ENCODE results near the gene C7. TPM values are rescaled to one million over a fixed set of nuclear protein-coding genes. Genes with fewer than 3 reads are reported as not detected.

Gene C7
- total and polyA plus RNA-seq, 10 of the 15 experiments (the other 5 are each of a cell fraction or from before 2014, with no cell fraction given): 0.90 TPM; not detected in 9

GRCh38 chr5:40976041-40976440 is 66.7 kb downstream of the C7 start:
- ATAC-seq (no peak), FAIRE-seq (no peak), DNase-seq (ENCODE audit: low read depth, low spot score) (no peak)
- Histone ChIP-seq H3K79me2 (ENCODE audit: control insufficient read depth, insufficient read depth, low read length) (no peaks in the 10 kb centered on the region), H3K27ac (ENCODE audit: control insufficient read depth, insufficient read depth) (no peak overlapping the region), H3K9me3 (replicated peaks; ENCODE audit: control insufficient read depth, insufficient read depth, low read length) (no peaks in the 10 kb centered on the region), H4K20me1 (ENCODE audit: control insufficient read depth, insufficient read depth) (no peaks in the 10 kb centered on the region), H3K36me3 (ENCODE audit: control insufficient read depth in 2 of 2, insufficient read depth in 2 of 2, low read length in 1 of 2) (no peaks in the 10 kb centered on the region), H2AFZ (ENCODE audit: control insufficient read depth, low read depth, low read length) (no peak overlapping the region), H3K9ac (ENCODE audit: control insufficient read depth, insufficient read depth, low read length) (no peak overlapping the region), H3K27me3 (replicated peaks in 1 of 2; ENCODE audit: control insufficient read depth in 2 of 2, insufficient read depth in 2 of 2, low read length in 1 of 2) (no peaks in the 10 kb centered on the region; a peak in 1 of 4 replicates), H3K4me2 (ENCODE audit: control insufficient read depth, insufficient read depth) (no peak overlapping the region), H3K4me3 (no peak overlapping the region), H3K4me1 (ENCODE audit: control insufficient read depth, insufficient read depth, low read length) (no peaks in the 10 kb centered on the region)
- ChIA-PET CTCF (no interaction called here), RAD21 (ENCODE audit: unreplicated experiment) (no interaction called here), POLR2A (no interaction called here), SMC1A (ENCODE audit: uncharacterized antibody, unreplicated experiment) (no interaction called here)
- 18% methylated on average over 3 of the region's 3 CpGs for WGBS (ENCODE audit: insufficient coverage, insufficient replicate concordance, low lambda C conversion rate, missing lambda C conversion rate)
- in situ Hi-C loops (cut with MboI) (no loop called here), intact Hi-C loops (cut with micrococcal nuclease; ENCODE audit: unreplicated experiment) (no loop called here)
- no TSS peak for BruUV-seq (replicated peaks)
- TF ChIP-seq, protein P1, sequence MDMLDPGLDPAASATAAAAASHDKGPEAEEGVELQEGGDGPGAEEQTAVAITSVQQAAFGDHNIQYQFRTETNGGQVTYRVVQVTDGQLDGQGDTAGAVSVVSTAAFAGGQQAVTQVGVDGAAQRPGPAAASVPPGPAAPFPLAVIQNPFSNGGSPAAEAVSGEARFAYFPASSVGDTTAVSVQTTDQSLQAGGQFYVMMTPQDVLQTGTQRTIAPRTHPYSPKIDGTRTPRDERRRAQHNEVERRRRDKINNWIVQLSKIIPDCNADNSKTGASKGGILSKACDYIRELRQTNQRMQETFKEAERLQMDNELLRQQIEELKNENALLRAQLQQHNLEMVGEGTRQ (IDR thresholded peaks at IDR 0.05; ENCODE audit: borderline replicate concordance, low read depth, low read length): no peak
- TF ChIP-seq BACH1 (IDR thresholded peaks at IDR 0.05; ENCODE audit: borderline replicate concordance): no peak
- TF ChIP-seq ZNF24 (IDR thresholded peaks at IDR 0.05): no peak
- TF ChIP-seq RELA (IDR thresholded peaks at IDR 0.05; ENCODE audit: borderline replicate concordance, partially characterized antibody): no peak
- no peak for TF ChIP-seq E2F4 (IDR thresholded peaks at IDR 0.05; ENCODE audit: low read depth, low read length)
- TF ChIP-seq, protein P2, sequence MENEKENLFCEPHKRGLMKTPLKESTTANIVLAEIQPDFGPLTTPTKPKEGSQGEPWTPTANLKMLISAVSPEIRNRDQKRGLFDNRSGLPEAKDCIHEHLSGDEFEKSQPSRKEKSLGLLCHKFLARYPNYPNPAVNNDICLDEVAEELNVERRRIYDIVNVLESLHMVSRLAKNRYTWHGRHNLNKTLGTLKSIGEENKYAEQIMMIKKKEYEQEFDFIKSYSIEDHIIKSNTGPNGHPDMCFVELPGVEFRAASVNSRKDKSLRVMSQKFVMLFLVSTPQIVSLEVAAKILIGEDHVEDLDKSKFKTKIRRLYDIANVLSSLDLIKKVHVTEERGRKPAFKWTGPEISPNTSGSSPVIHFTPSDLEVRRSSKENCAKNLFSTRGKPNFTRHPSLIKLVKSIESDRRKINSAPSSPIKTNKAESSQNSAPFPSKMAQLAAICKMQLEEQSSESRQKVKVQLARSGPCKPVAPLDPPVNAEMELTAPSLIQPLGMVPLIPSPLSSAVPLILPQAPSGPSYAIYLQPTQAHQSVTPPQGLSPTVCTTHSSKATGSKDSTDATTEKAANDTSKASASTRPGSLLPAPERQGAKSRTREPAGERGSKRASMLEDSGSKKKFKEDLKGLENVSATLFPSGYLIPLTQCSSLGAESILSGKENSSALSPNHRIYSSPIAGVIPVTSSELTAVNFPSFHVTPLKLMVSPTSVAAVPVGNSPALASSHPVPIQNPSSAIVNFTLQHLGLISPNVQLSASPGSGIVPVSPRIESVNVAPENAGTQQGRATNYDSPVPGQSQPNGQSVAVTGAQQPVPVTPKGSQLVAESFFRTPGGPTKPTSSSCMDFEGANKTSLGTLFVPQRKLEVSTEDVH (IDR thresholded peaks at IDR 0.05; ENCODE audit: low read depth, partially characterized antibody): no peak
- no peak for TF ChIP-seq MTA2 (IDR thresholded peaks at IDR 0.05; ENCODE audit: low read depth)
- TF ChIP-seq ETV6 (conservative IDR thresholded peaks at IDR 0.05 in 1 of 2, IDR thresholded peaks at IDR 0.05 in 1 of 2; ENCODE audit: borderline replicate concordance in 1 of 2, low read depth in 1 of 2): no peak
- TF ChIP-seq CTCF (IDR thresholded peaks at IDR 0.05 in 2 of 3, conservative IDR thresholded peaks at IDR 0.05 in 1 of 3; ENCODE audit: control insufficient read depth in 2 of 3, extremely low read depth in 1 of 3, insufficient read depth in 1 of 3, low read depth in 3 of 3, low read length in 3 of 3): no peak
- TF ChIP-seq CUX1 (IDR thresholded peaks at IDR 0.05; ENCODE audit: insufficient replicate concordance, low read depth, low read length): no peak
- no peak for TF ChIP-seq MYC (IDR thresholded peaks at IDR 0.05; ENCODE audit: insufficient read depth, insufficient read length, insufficient replicate concordance, low read length, severe bottlenecking)
